ENCODE data around the gene ITPR3.

DNA sequence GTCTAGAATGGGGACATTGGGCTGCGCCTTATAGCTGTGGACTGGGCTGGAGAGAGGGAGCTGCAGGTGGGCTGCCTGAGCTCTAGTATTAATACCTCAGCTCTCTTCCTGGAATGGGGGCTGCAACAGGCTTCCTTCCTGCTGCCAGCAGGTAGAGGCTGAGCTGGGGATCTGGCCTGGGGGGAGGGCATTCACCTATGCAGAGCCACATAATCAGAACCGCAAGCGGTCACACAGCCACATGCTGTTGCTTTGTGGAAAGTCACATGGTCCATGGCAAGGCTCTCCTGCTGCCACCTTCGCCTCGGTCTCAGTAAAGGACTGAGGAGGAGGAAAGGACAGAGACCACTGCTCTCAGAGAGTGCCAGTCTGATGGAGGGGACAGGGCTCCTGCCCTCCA is 35.7 kb downstream of the ITPR3 start:
- TF ChIP-seq, protein P1, sequence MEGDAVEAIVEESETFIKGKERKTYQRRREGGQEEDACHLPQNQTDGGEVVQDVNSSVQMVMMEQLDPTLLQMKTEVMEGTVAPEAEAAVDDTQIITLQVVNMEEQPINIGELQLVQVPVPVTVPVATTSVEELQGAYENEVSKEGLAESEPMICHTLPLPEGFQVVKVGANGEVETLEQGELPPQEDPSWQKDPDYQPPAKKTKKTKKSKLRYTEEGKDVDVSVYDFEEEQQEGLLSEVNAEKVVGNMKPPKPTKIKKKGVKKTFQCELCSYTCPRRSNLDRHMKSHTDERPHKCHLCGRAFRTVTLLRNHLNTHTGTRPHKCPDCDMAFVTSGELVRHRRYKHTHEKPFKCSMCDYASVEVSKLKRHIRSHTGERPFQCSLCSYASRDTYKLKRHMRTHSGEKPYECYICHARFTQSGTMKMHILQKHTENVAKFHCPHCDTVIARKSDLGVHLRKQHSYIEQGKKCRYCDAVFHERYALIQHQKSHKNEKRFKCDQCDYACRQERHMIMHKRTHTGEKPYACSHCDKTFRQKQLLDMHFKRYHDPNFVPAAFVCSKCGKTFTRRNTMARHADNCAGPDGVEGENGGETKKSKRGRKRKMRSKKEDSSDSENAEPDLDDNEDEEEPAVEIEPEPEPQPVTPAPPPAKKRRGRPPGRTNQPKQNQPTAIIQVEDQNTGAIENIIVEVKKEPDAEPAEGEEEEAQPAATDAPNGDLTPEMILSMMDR (IDR thresholded peaks at IDR 0.05), result no peak
- no peak for TF ChIP-seq POLR2A (IDR thresholded peaks at IDR 0.05)

Data from lower leg skin (tissue), 3 donors.